Astrocyte (in vitro differentiated cells and primary cell): ENCODE measurements around the gene ASIC4. TPM values are rescaled to one million over a fixed set of nuclear protein-coding genes. Genes with fewer than 3 reads are reported as not detected.

ENCODE experiments used
- DNase-seq: peaks from one replicate; pipeline ENCODE4 v3.0.0-alpha.2; 2010; ENCODE audit warnings: low read depth
- FAIRE-seq: peaks from 2 replicates; lab custom pipeline; 2011; peaks lifted over from hg19 to GRCh38; lab: Jason Lieb, UNC
- H2AFZ ChIP-seq: 2 replicates; pipeline ENCODE4 v1.6.0; 2012; ENCODE audit warnings: low read depth, low read length, inconsistent platforms
- H3K27ac ChIP-seq: 2 replicates; pipeline ENCODE4 v1.5.1; 2011; ENCODE audit warnings: low read depth, low read length, inconsistent platforms
- H3K27me3 ChIP-seq: 2 replicates; pipeline ENCODE4 v1.6.0; 2011; ENCODE audit warnings: low read length, inconsistent platforms; ENCODE audit not compliant: insufficient read depth
- H3K36me3 ChIP-seq: 2 replicates; pipeline ENCODE4 v1.5.1; 2011; ENCODE audit warnings: low read length, inconsistent platforms; ENCODE audit not compliant: insufficient read depth
- H3K4me1 ChIP-seq: 2 replicates; pipeline ENCODE4 v1.5.1; 2011; ENCODE audit warnings: low read length, inconsistent platforms; ENCODE audit not compliant: insufficient read depth
- H3K4me2 ChIP-seq: 2 replicates; pipeline ENCODE4 v1.6.0; 2012; ENCODE audit warnings: low read length, inconsistent platforms
- H3K4me3 ChIP-seq: 2 replicates; pipeline ENCODE4 v1.5.1; 2011; ENCODE audit warnings: low read depth, mild to moderate bottlenecking, low read length, inconsistent platforms; ENCODE audit not compliant: insufficient read depth
- H3K79me2 ChIP-seq: 2 replicates; pipeline ENCODE4 v1.6.0; 2012; ENCODE audit warnings: mild to moderate bottlenecking, low read length, inconsistent platforms; ENCODE audit not compliant: insufficient read depth
- H3K9ac ChIP-seq: 2 replicates; pipeline ENCODE4 v1.6.0; 2012; ENCODE audit warnings: mild to moderate bottlenecking, low read length, inconsistent platforms
- H3K9me3 ChIP-seq: 2 replicates; pipeline ENCODE4 v1.5.1; 2012; ENCODE audit warnings: low read depth, mild to moderate bottlenecking, low read length, inconsistent platforms; ENCODE audit not compliant: insufficient read depth
- H4K20me1 ChIP-seq: 2 replicates; pipeline ENCODE4 v1.6.0; 2012; ENCODE audit warnings: low read length, inconsistent platforms; ENCODE audit not compliant: insufficient read depth
- H3K27ac Mint-ChIP-seq: one replicate; pipeline ENCODE4 v1.8.0; 2021; ENCODE audit warnings: mild to moderate bottlenecking, mixed read lengths; ENCODE audit not compliant: unreplicated experiment
- H3K27me3 Mint-ChIP-seq: one replicate; pipeline ENCODE4 v1.8.0; 2021; ENCODE audit warnings: low read depth, mixed read lengths; ENCODE audit not compliant: unreplicated experiment
- H3K36me3 Mint-ChIP-seq: one replicate; pipeline ENCODE4 v1.8.0; 2021; ENCODE audit warnings: low read depth, mixed read lengths; ENCODE audit not compliant: unreplicated experiment
- H3K4me1 Mint-ChIP-seq: one replicate; pipeline ENCODE4 v1.8.0; 2021; ENCODE audit warnings: low read depth, mixed read lengths; ENCODE audit not compliant: unreplicated experiment
- H3K4me3 Mint-ChIP-seq: one replicate; pipeline ENCODE4 v1.8.0; 2021; ENCODE audit warnings: mild to moderate bottlenecking, moderate library complexity, mixed read lengths; ENCODE audit not compliant: unreplicated experiment
- H3K9me3 Mint-ChIP-seq: one replicate; pipeline ENCODE4 v1.8.0; 2021; ENCODE audit warnings: mild to moderate bottlenecking, mixed read lengths; ENCODE audit not compliant: unreplicated experiment
- CTCF ChIP-seq: IDR thresholded peaks from 2 replicates; pipeline ENCODE4 v1.5.1; 2011; ENCODE audit warnings: low read depth, mild to moderate bottlenecking, inconsistent platforms, low read length, moderate library complexity; ENCODE audit not compliant: insufficient read depth
- EZH2 ChIP-seq: IDR thresholded peaks from 2 replicates; pipeline ENCODE4 v1.6.1; 2012; ENCODE audit warnings: mild to moderate bottlenecking, low read length, inconsistent platforms; ENCODE audit not compliant: insufficient read depth
- total RNA-seq: library from RNA; stranded (reverse); gene quantifications from 2 replicates; pipeline ENCODE4 v1.2.1, GENCODE V29; 2021

Gene ASIC4
- total RNA-seq, 1 donor from 2014 or later, result 0.39 TPM

GRCh38 chr2:219570924-219571310 lies 56.6 kb downstream of the ASIC4 start:
- Mint-ChIP-seq H3K36me3 (peaks cover 17% of the 10 kb centered on the region), H3K27me3 (no peaks in the 10 kb centered on the region), H3K4me1 (peaks cover 4% of the 10 kb centered on the region), H3K4me3 (no peak overlapping the region), H3K27ac (no peak overlapping the region), H3K9me3 (no peaks in the 10 kb centered on the region)
- Histone ChIP-seq H3K27me3 (no peaks in the 10 kb centered on the region), H3K79me2 (peaks cover 10% of the 10 kb centered on the region), H3K27ac (peak overlapping the region; percentile 47), H3K4me2 (peak overlapping the region; percentile 89), H4K20me1 (peaks cover 15% of the 10 kb centered on the region), H3K9ac (peak overlapping the region; percentile 82), H3K36me3 (peaks cover 8% of the 10 kb centered on the region), H2AFZ (peak overlapping the region; percentile 80), H3K4me3 (peak overlapping the region; percentile 60), H3K9me3 (no peaks in the 10 kb centered on the region), H3K4me1 (peaks cover 15% of the 10 kb centered on the region)
- peak; percentile 13 for DNase-seq
- FAIRE-seq, result no peak
- no peak for TF ChIP-seq EZH2
- no peak for TF ChIP-seq CTCF

DNA sequence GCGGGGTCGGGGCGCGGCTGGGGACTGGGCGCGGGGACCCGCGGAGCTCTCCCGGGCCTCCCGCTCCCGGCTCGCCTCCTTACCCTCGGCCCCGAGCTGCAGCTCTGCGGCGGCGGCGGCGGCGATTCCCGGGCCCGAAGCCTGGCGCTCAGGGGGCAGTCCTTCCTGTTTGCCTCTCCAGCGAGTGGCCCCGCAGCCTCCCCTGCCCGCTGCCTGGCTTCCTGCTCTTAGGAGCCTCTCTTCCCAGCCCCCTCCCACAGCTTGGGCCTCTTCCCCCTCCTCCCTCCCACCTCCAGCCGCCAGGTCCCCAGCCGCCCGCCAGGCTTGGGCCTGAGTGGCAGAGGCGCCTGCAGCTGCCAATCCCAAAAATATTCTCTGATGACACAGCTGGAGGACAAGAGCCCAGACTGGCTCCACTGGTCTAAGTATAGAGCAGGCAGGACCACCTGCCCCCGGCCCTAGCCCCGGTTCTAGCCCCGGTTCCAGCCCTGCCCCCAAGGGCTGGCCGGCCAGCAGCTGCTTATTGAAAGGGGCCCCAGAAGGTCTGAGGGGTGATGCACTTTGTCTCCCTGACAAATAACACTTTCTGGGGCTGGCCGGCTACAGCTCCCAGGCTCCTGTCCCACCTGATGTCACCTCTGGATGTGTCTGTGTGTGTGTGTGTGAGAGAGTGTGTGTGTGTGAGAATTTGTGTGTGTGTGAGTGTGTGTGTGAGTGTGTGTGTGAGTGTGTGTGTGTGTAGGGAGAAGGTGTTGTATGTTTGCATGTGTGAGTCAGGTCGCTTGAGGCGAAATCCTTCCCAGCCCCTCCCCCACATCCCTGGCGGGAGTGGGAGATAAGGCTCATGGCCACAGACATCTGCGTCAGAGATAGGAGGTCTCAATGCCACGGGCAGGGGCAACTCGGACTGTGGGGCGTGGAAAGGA lies 57.3 kb downstream of the ASIC4 start, which contains the start of gene OBSL1:
Gene OBSL1 (minus strand): TSS at position 229 of the 926 bp plus-strand sequence. CDS start 307 bp downstream, outside the sequence.
- Mint-ChIP-seq H3K27me3 (no peaks in the 10 kb centered on the region), H3K9me3 (no peaks in the 10 kb centered on the region), H3K4me1 (peaks cover 4% of the 10 kb centered on the region), H3K27ac (peak within 1 kb of the TSS; percentile 59), H3K36me3 (peaks cover 13% of the 10 kb centered on the region), H3K4me3 (peak within 1 kb of the TSS; percentile 79)
- no peak for FAIRE-seq
- peak; percentile 67 for DNase-seq
- TF ChIP-seq CTCF (no peak), EZH2 (no peak)
- Histone ChIP-seq H3K9me3 (no peaks in the 10 kb centered on the region), H3K36me3 (peaks cover 8% of the 10 kb centered on the region), H3K27me3 (peaks cover 3% of the 10 kb centered on the region), H3K9ac (peak within 1 kb of the TSS; percentile 82), H3K27ac (peak within 1 kb of the TSS; percentile 47), H3K4me3 (peak within 1 kb of the TSS; percentile 60), H4K20me1 (peaks cover 15% of the 10 kb centered on the region), H3K79me2 (peaks cover 10% of the 10 kb centered on the region), H3K4me2 (peak within 1 kb of the TSS; percentile 89), H2AFZ (peak within 1 kb of the TSS; percentile 80), H3K4me1 (peaks cover 17% of the 10 kb centered on the region)
